ENCODE data around the gene FIZ1.

FIZ1 gene

DNA sequence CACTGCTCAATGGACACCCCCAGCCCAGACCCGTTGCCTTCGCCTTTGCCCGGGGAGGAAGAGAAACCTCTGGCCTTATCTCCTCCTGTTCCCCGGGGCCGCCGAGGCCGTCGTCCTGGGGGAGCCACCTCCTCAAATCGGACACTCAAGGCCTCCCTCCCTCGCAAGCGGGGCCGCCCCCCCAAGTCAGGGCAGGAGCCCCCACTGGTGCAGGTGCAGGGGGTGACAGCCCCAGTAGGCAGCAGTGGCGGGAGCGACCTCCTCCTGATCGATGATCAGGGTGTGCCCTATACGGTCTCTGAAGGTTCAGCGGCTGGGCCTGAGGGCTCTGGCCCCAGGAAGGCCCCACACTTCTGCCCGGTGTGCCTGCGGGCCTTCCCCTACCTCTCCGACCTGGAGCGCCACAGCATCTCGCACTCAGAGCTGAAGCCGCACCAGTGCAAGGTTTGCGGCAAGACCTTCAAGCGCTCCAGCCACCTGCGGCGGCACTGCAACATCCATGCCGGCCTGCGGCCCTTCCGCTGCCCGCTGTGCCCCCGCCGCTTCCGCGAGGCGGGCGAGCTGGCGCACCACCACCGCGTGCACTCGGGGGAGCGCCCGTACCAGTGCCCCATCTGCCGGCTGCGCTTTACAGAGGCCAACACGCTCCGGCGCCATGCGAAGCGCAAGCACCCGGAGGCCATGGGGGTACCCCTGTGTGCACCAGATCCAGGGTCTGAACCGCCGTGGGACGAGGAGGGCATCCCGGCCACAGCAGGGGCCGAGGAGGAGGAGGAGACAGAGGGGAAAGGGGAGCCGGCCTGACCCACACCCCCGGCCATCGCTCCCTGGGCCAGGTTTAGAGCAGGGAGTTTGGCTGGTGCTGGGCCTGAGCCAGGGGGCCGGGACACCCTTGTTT lies 3.0 kb upstream of the FIZ1 start:
- peaks cover 23% of the 10 kb centered on the region for H3K4me1 Mint-ChIP-seq
- peak overlapping the region; percentile 87 to 94 (median 91) for H3K27ac Mint-ChIP-seq
- no peaks in the 10 kb centered on the region for H3K9me3 Mint-ChIP-seq
- TF ChIP-seq, protein P1, sequence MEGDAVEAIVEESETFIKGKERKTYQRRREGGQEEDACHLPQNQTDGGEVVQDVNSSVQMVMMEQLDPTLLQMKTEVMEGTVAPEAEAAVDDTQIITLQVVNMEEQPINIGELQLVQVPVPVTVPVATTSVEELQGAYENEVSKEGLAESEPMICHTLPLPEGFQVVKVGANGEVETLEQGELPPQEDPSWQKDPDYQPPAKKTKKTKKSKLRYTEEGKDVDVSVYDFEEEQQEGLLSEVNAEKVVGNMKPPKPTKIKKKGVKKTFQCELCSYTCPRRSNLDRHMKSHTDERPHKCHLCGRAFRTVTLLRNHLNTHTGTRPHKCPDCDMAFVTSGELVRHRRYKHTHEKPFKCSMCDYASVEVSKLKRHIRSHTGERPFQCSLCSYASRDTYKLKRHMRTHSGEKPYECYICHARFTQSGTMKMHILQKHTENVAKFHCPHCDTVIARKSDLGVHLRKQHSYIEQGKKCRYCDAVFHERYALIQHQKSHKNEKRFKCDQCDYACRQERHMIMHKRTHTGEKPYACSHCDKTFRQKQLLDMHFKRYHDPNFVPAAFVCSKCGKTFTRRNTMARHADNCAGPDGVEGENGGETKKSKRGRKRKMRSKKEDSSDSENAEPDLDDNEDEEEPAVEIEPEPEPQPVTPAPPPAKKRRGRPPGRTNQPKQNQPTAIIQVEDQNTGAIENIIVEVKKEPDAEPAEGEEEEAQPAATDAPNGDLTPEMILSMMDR (IDR thresholded peaks at IDR 0.05; ENCODE audit: unreplicated experiment in 3 of 3) = no peak
- H3K4me3 Mint-ChIP-seq = peak overlapping the region in 2 of 3 experiments; percentile 79 to 87
- no peaks in the 10 kb centered on the region for H3K27me3 Mint-ChIP-seq (ENCODE audit: low read depth)
- H3K36me3 Mint-ChIP-seq (ENCODE audit: low read depth) = peaks cover 18% of the 10 kb centered on the region

DNA sequence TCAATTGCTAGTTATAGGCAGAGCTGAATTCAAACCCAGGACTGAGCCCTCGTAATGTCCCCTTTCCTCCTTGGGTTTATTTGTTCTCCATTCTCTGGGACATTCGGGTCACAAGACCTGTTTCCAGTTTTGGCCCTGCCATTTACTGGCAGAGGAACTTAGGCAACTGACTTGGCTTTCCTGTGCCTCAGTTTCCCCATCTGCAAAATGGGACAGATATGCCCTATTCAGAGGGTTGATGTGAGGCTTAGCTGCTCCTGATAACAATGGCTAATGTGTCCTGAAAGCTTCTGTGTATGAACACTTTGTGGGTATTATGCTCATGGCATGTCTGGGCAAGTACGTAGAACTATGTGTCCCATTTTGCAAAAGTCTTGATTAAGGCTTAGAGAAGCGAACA lies 1.8 kb upstream of the FIZ1 start:
- peaks cover 12% of the 10 kb centered on the region for H3K4me1 Mint-ChIP-seq
- peak overlapping the region; percentile 87 to 94 (median 91) for H3K27ac Mint-ChIP-seq
- H3K36me3 Mint-ChIP-seq (ENCODE audit: low read depth) = peaks cover 24% of the 10 kb centered on the region
- peak overlapping the region; percentile 79 to 90 (median 87) for H3K4me3 Mint-ChIP-seq
- no peaks in the 10 kb centered on the region for H3K27me3 Mint-ChIP-seq (ENCODE audit: low read depth)
- TF ChIP-seq, protein P1 (IDR thresholded peaks at IDR 0.05; ENCODE audit: unreplicated experiment in 3 of 3) = no peak
- H3K9me3 Mint-ChIP-seq = no peaks in the 10 kb centered on the region

GRCh38 chr19:55600662-55601028 lies 1.3 kb upstream of the FIZ1 start:
- no peaks in the 10 kb centered on the region for H3K9me3 Mint-ChIP-seq
- no peaks in the 10 kb centered on the region for H3K27me3 Mint-ChIP-seq (ENCODE audit: low read depth)
- H3K27ac Mint-ChIP-seq = peak overlapping the region; percentile 87 to 94 (median 91)
- peak overlapping the region; percentile 79 to 90 (median 87) for H3K4me3 Mint-ChIP-seq
- H3K4me1 Mint-ChIP-seq = peaks cover 14% of the 10 kb centered on the region
- TF ChIP-seq, protein P1 (IDR thresholded peaks at IDR 0.05; ENCODE audit: unreplicated experiment in 3 of 3) = no peak
- peaks cover 28% of the 10 kb centered on the region for H3K36me3 Mint-ChIP-seq (ENCODE audit: low read depth)

GRCh38 chr19:55599842-55600661 lies 735 bp upstream of the FIZ1 start, which contains the start of gene ZNF524:
TSS of gene ZNF524 (plus strand) at chr19:55600288. CDS start at chr19:55602113, 1,825 bp downstream.
- Mint-ChIP-seq H3K27ac (peak within 1 kb of the TSS; percentile 100), H3K4me3 (peak within 1 kb of the TSS; percentile 91 to 99 (median 97)), H3K9me3 (no peaks in the 10 kb centered on the region), H3K27me3 (ENCODE audit: low read depth) (no peaks in the 10 kb centered on the region), H3K4me1 (peaks cover 17% of the 10 kb centered on the region), H3K36me3 (ENCODE audit: low read depth) (peaks cover 34% of the 10 kb centered on the region)
- TF ChIP-seq, protein P1 (IDR thresholded peaks at IDR 0.05; ENCODE audit: unreplicated experiment in 3 of 3) = no peak

GRCh38 chr19:55598719-55599467 lies 424 bp downstream of the FIZ1 start:
- Mint-ChIP-seq H3K36me3 (ENCODE audit: low read depth) (peaks cover 41% of the 10 kb centered on the region), H3K4me3 (peak overlapping the region; percentile 91 to 99 (median 97)), H3K9me3 (no peaks in the 10 kb centered on the region), H3K27me3 (ENCODE audit: low read depth) (no peaks in the 10 kb centered on the region), H3K4me1 (peaks cover 12% of the 10 kb centered on the region), H3K27ac (peak overlapping the region; percentile 100)
- TF ChIP-seq, protein P1 (IDR thresholded peaks at IDR 0.05; ENCODE audit: unreplicated experiment in 3 of 3) = no peak
